MM.1S (cell line): ENCODE results near the gene MAML1.

Source experiments
- DNase-seq: peaks from one replicate; pipeline ENCODE4 v3.0.0-alpha.2; 2015
- H2AFZ ChIP-seq: fragments of 300-600 bp; sonication (generic); 2 replicates; pipeline ENCODE4 v1.6.0; 2016; ENCODE audit warnings: antibody characterized with exemption, low read length
- H3F3A ChIP-seq: fragments of 300-600 bp; sonication (generic); 2 replicates; pipeline ENCODE4 v1.6.1; 2016; ENCODE audit warnings: mild to moderate bottlenecking, antibody characterized with exemption, low read length, moderate library complexity, mixed read lengths; ENCODE audit not compliant: insufficient read depth
- H3K27ac ChIP-seq: fragments of 300-600 bp; sonication (generic); 2 replicates; pipeline ENCODE4 v1.5.1; 2016; ENCODE audit warnings: mild to moderate bottlenecking, low read length
- H3K27me3 ChIP-seq: fragments of 300-600 bp; sonication (generic); replicated peaks from 2 replicates; pipeline ENCODE4 v1.6.0; 2016; ENCODE audit warnings: low read length; ENCODE audit not compliant: insufficient read depth
- H3K36me3 ChIP-seq: fragments of 300-600 bp; sonication (generic); replicated peaks from 2 replicates; pipeline ENCODE4 v1.6.1; 2016; ENCODE audit warnings: mild to moderate bottlenecking, low read length, mixed read lengths; ENCODE audit not compliant: insufficient read depth
- H3K4me1 ChIP-seq: fragments of 300-600 bp; sonication (generic); 2 replicates; pipeline ENCODE4 v1.6.1; 2016; ENCODE audit warnings: low read length, mixed read lengths
- H3K4me2 ChIP-seq: fragments of 300-600 bp; sonication (generic); 2 replicates; pipeline ENCODE4 v1.6.0; 2016; ENCODE audit warnings: low read depth, low read length
- H3K4me3 ChIP-seq: fragments of 300-600 bp; sonication (generic); 2 replicates; pipeline ENCODE4 v1.5.1; 2016; ENCODE audit warnings: low read length, mixed read lengths
- H3K79me2 ChIP-seq: fragments of 300-600 bp; sonication (generic); 2 replicates; pipeline ENCODE4 v1.6.1; 2016; ENCODE audit warnings: mixed run types, low read length, mixed read lengths
- H3K9ac ChIP-seq: fragments of 300-600 bp; sonication (generic); 2 replicates; pipeline ENCODE4 v1.6.1; 2016; ENCODE audit warnings: low read length, mixed read lengths
- H3K9me2 ChIP-seq: fragments of 300-600 bp; sonication (generic); replicated peaks from 2 replicates; pipeline ENCODE4 v1.6.1; 2016; ENCODE audit warnings: mild to moderate bottlenecking, low read length, mixed read lengths; ENCODE audit not compliant: insufficient read depth
- H3K9me3 ChIP-seq: fragments of 300-600 bp; sonication (generic); replicated peaks from 2 replicates; pipeline ENCODE4 v1.6.1; 2016; ENCODE audit warnings: mild to moderate bottlenecking, low read length, mixed read lengths; ENCODE audit not compliant: insufficient read depth
- H4K20me1 ChIP-seq: fragments of 300-600 bp; sonication (generic); 2 replicates; pipeline ENCODE4 v1.6.1; 2016; ENCODE audit warnings: mild to moderate bottlenecking, low read length, moderate library complexity, mixed read lengths; ENCODE audit not compliant: insufficient read depth
- CTCF ChIP-seq: fragments of 300-600 bp; sonication (generic); IDR thresholded peaks from 2 replicates; pipeline ENCODE4 v1.5.1; 2016; ENCODE audit warnings: antibody characterized with exemption, low read length, mixed read lengths
- EZH2 ChIP-seq: fragments of 300-600 bp; sonication (generic); optimal IDR thresholded peaks from 2 replicates; pipeline ENCODE3; 2017; ENCODE audit warnings: low read depth, mild to moderate bottlenecking, antibody characterized with exemption, low read length, mixed read lengths
- EZH2phosphoT487 ChIP-seq: fragments of 300-600 bp; sonication (generic); IDR thresholded peaks from 2 replicates; pipeline ENCODE4 v1.6.1; 2018; ENCODE audit warnings: antibody characterized with exemption, low read length

Gene MAML1

GRCh38 chr5:179800696-179801201 is 68.1 kb downstream of the MAML1 start:
- H3K4me3 ChIP-seq = no peak overlapping the region
- no peak overlapping the region for H3K9ac ChIP-seq
- H3K9me3 ChIP-seq = no peaks in the 10 kb centered on the region
- H3K36me3 ChIP-seq = peaks cover 6% of the 10 kb centered on the region; the same call in 1 of the 2 replicates
- TF ChIP-seq EZH2 = no peak
- TF ChIP-seq CTCF = no peak
- TF ChIP-seq EZH2phosphoT487 = no peak
- H3K9me2 ChIP-seq = no peaks in the 10 kb centered on the region
- H2AFZ ChIP-seq = no peak overlapping the region
- no peak overlapping the region for H3K4me2 ChIP-seq
- H4K20me1 ChIP-seq = no peaks in the 10 kb centered on the region
- H3K27me3 ChIP-seq = no peaks in the 10 kb centered on the region
- DNase-seq = no peak
- H3K79me2 ChIP-seq = peaks cover 48% of the 10 kb centered on the region
- no peak overlapping the region for H3K27ac ChIP-seq
- H3K4me1 ChIP-seq = peaks cover 19% of the 10 kb centered on the region
- peaks cover 18% of the 10 kb centered on the region for H3F3A ChIP-seq

- no peak overlapping the region for H2AFZ ChIP-seq
- no peak overlapping the region for H3K27ac ChIP-seq
These were observed 68.9 kb downstream of the MAML1 start for GRCh38 chr5:179801304-179802206.

GRCh38 chr5:179802207-179802883 is 69.7 kb downstream of the MAML1 start:
- no peak overlapping the region for H2AFZ ChIP-seq
- no peaks in the 10 kb centered on the region for H3K9me2 ChIP-seq
- peaks cover 6% of the 10 kb centered on the region; the same call in 1 of the 2 replicates for H3K36me3 ChIP-seq
- no peak overlapping the region for H3K27ac ChIP-seq
- H3K9me3 ChIP-seq = no peaks in the 10 kb centered on the region
- no peaks in the 10 kb centered on the region for H3K27me3 ChIP-seq
- peaks cover 9% of the 10 kb centered on the region; the same call in 1 of the 2 replicates for H3F3A ChIP-seq
- no peaks in the 10 kb centered on the region for H4K20me1 ChIP-seq
- DNase-seq = no peak
- no peak for TF ChIP-seq CTCF
- H3K4me3 ChIP-seq = no peak overlapping the region
- peaks cover 11% of the 10 kb centered on the region for H3K4me1 ChIP-seq
- H3K4me2 ChIP-seq = no peak overlapping the region
- H3K9ac ChIP-seq = no peak overlapping the region
- H3K79me2 ChIP-seq = peaks cover 55% of the 10 kb centered on the region

More at GRCh38 chr5:179801304-179802206, 68.9 kb downstream of the MAML1 start:
- Histone ChIP-seq H4K20me1 (no peaks in the 10 kb centered on the region), H3K4me2 (no peak overlapping the region), H3K27me3 (no peaks in the 10 kb centered on the region), H3K4me1 (peaks cover 19% of the 10 kb centered on the region), H3F3A (peaks cover 13% of the 10 kb centered on the region), H3K9me3 (no peaks in the 10 kb centered on the region), H3K4me3 (no peak overlapping the region), H3K9ac (no peak overlapping the region), H3K36me3 (peaks cover 6% of the 10 kb centered on the region; the same call in 1 of the 2 replicates), H3K9me2 (no peaks in the 10 kb centered on the region), H3K79me2 (peaks cover 52% of the 10 kb centered on the region)
- no peak for TF ChIP-seq EZH2phosphoT487
- no peak for TF ChIP-seq EZH2
- TF ChIP-seq CTCF = no peak
- no peak for DNase-seq
